SK-N-SH (cell line): Measurements from ENCODE around the gene NCKAP5L. TPM values are rescaled to one million over a fixed set of nuclear protein-coding genes. Genes with fewer than 3 reads are reported as not detected.
A peak's percentile ranks its signal among the peaks of the same experiment; 100 is the strongest.

Experiments used
- CTCF ChIA-PET: fragments of 300-600, 350-600 bp; formaldehyde crosslinking; extraction: SDS; loops from one replicate; lab custom pipeline; 2021; lab: Yijun Ruan, JAX
- POLR2A ChIA-PET: fragments of 350-600 bp; sonication (Branson Sonifier 250); formaldehyde crosslinking; extraction: SDS; loops from one replicate; lab custom pipeline; 2020; ENCODE audit warnings: antibody characterized with exemption, inconsistent platforms; lab: Yijun Ruan, JAX
- DNase-seq: peaks from one replicate; pipeline ENCODE4 v3.0.0; 2012
- H2AFZ ChIP-seq: fragments of 200-600 bp; sonication (generic); 2 replicates; pipeline ENCODE4 v1.8.1; 2016; ENCODE audit warnings: antibody characterized with exemption, mild to moderate bottlenecking, low read depth
- H3F3A ChIP-seq: fragments of 200-600 bp; sonication (generic); replicated peaks from 2 replicates; pipeline ENCODE3; 2016; ENCODE audit warnings: antibody characterized with exemption, mild to moderate bottlenecking; ENCODE audit not compliant: insufficient read depth
- H3K27ac ChIP-seq, 2 experiments: fragments of 200-500 bp in 1 of 2; fragments of 200-600 bp in 1 of 2; sonication (Bioruptor generic) in 1 of 2; sonication (generic), shearing (Covaris generic) in 1 of 2; 2 replicates each; pipeline versions ENCODE4 v1.5.1 to v1.6.1; 2014 to 2016; ENCODE audit warnings: low read depth in 2 of 2, inconsistent platforms in 1 of 2, low read length in 1 of 2, mild to moderate bottlenecking in 1 of 2, mixed read lengths in 1 of 2
- H3K27me3 ChIP-seq: fragments of 200-600 bp; sonication (generic), shearing (Covaris generic); 2 replicates; pipeline ENCODE4 v1.6.1; 2016; ENCODE audit warnings: mixed run types; ENCODE audit not compliant: insufficient read depth
- H3K36me3 ChIP-seq, 2 experiments: fragments of 200-500 bp in 1 of 2; fragments of 200-600 bp in 1 of 2; sonication (Bioruptor generic) in 1 of 2; sonication (generic) in 1 of 2; replicated peaks in 1 of 2; 2 replicates each; pipeline versions ENCODE3 to v1.5.1; 2014 to 2016; ENCODE audit warnings: low read length in 1 of 2, mild to moderate bottlenecking in 1 of 2; ENCODE audit not compliant: insufficient read depth in 2 of 2, control insufficient read depth in 1 of 2
- H3K4me1 ChIP-seq, 2 experiments: fragments of 200-500 bp in 1 of 2; fragments of 200-600 bp in 1 of 2; sonication (Bioruptor generic) in 1 of 2; sonication (generic), shearing (Covaris generic) in 1 of 2; 2 replicates each; pipeline versions ENCODE4 v1.5.1 to v1.6.1; 2014 to 2016; ENCODE audit warnings: low read depth in 1 of 2, low read length in 1 of 2, mixed run types in 1 of 2; ENCODE audit not compliant: insufficient read depth in 2 of 2, control insufficient read depth in 1 of 2
- H3K4me2 ChIP-seq: fragments of 200-600 bp; sonication (generic), shearing (Covaris generic); 2 replicates; pipeline ENCODE4 v1.6.1; 2017; ENCODE audit warnings: mixed run types
- H3K4me3 ChIP-seq, 2 experiments: fragments of 200-500 bp in 1 of 2; fragments of 200-600 bp in 1 of 2; sonication (Bioruptor generic) in 1 of 2; sonication (generic), shearing (Covaris generic) in 1 of 2; 2 replicates each; pipeline versions ENCODE4 v1.5.1 to v1.8.1; 2014 to 2016; ENCODE audit warnings: low read depth in 2 of 2, inconsistent platforms in 1 of 2, low read length in 1 of 2, mild to moderate bottlenecking in 1 of 2, mixed read lengths in 1 of 2, moderate library complexity in 1 of 2
- H3K79me2 ChIP-seq: fragments of 200-600 bp; sonication (generic); 2 replicates; pipeline ENCODE4 v1.8.1; 2017; ENCODE audit warnings: mild to moderate bottlenecking; ENCODE audit not compliant: insufficient read depth
- H3K9ac ChIP-seq: fragments of 200-600 bp; sonication (generic); 2 replicates; pipeline ENCODE4 v1.6.1; 2017; ENCODE audit warnings: mixed run types
- H3K9me2 ChIP-seq: fragments of 200-600 bp; sonication (generic); 2 replicates; pipeline ENCODE4 v1.6.1; 2017; ENCODE audit warnings: mixed run types
- H3K9me3 ChIP-seq: fragments of 200-600 bp; sonication (generic); 2 replicates; pipeline ENCODE4 v1.6.1; 2017; ENCODE audit warnings: mixed run types, mild to moderate bottlenecking, moderate library complexity
- H4K20me1 ChIP-seq: fragments of 200-600 bp; sonication (generic); 2 replicates; pipeline ENCODE4 v1.6.1; 2017; ENCODE audit warnings: mild to moderate bottlenecking, mixed run types; ENCODE audit not compliant: insufficient read depth
- CTCF ChIP-seq: fragments of 200-600 bp; sonication (generic); IDR thresholded peaks from 2 replicates; pipeline ENCODE4 v1.6.1; 2017; ENCODE audit warnings: antibody characterized with exemption, mild to moderate bottlenecking, moderate library complexity
- EP300 ChIP-seq, 2 experiments: IDR thresholded peaks; 2 replicates each; pipeline versions ENCODE4 v1.4.0 to v1.6.1; 2012; ENCODE audit warnings: borderline replicate concordance in 1 of 2, low read depth in 1 of 2, low read length in 1 of 2
- EZH2phosphoT487 ChIP-seq: fragments of 200-600 bp; sonication (generic); IDR thresholded peaks from 2 replicates; pipeline ENCODE4 v1.6.1; 2017; ENCODE audit warnings: low read depth, mixed run types, mild to moderate bottlenecking, antibody characterized with exemption, moderate library complexity, borderline replicate concordance
- FOSL2 ChIP-seq: IDR thresholded peaks from 2 replicates; pipeline ENCODE4 v1.4.0; 2012; ENCODE audit warnings: low read depth, mild to moderate bottlenecking, moderate library complexity, borderline replicate concordance
- FOXJ3 ChIP-seq: sonication (generic); formaldehyde crosslinking; IDR thresholded peaks from 2 replicates; pipeline ENCODE4 v1.5.1; 2020; ENCODE audit warnings: mild to moderate bottlenecking, missing genetic modification reagents
- GABPA ChIP-seq: IDR thresholded peaks from 2 replicates; pipeline ENCODE4 v1.4.0; 2012; ENCODE audit warnings: low read depth, mild to moderate bottlenecking
- GATA2 ChIP-seq: sonication (generic); formaldehyde crosslinking; IDR thresholded peaks from 2 replicates; pipeline ENCODE4 v1.5.0; 2020; ENCODE audit warnings: mild to moderate bottlenecking, missing genetic modification reagents
- IRF3 ChIP-seq: fragments of 150-350 bp; IDR thresholded peaks from 2 replicates; pipeline ENCODE4 v1.6.1; 2016; ENCODE audit warnings: mild to moderate bottlenecking, low read depth, low read length
- JUND ChIP-seq: IDR thresholded peaks from 2 replicates; pipeline ENCODE4 v1.4.0; 2012
- MAX ChIP-seq: IDR thresholded peaks from 2 replicates; pipeline ENCODE4 v1.4.0; 2012; ENCODE audit warnings: low read depth
- MEF2A ChIP-seq: IDR thresholded peaks from 2 replicates; pipeline ENCODE4 v1.4.0; 2012; ENCODE audit warnings: low read depth, borderline replicate concordance
- MXI1 ChIP-seq: IDR thresholded peaks from 2 replicates; pipeline ENCODE4 v1.6.1; 2012; ENCODE audit warnings: mild to moderate bottlenecking, low read depth, low read length, improper control_type of control experiment
- NFIC ChIP-seq: IDR thresholded peaks from 2 replicates; pipeline ENCODE4 v1.4.0; 2012; ENCODE audit warnings: borderline replicate concordance
- NRF1 ChIP-seq: IDR thresholded peaks from 2 replicates; pipeline ENCODE4 v1.6.1; 2012; ENCODE audit warnings: low read depth, mild to moderate bottlenecking, low read length
- POLR2AphosphoS5 ChIP-seq: IDR thresholded peaks from 2 replicates; pipeline ENCODE4 v1.6.1; 2012; ENCODE audit warnings: low read depth, low read length
- RAD21 ChIP-seq: IDR thresholded peaks from 2 replicates; pipeline ENCODE4 v1.6.1; 2012; ENCODE audit warnings: mild to moderate bottlenecking, low read length
- RCOR1 ChIP-seq: fragments of 150-350 bp; IDR thresholded peaks from 2 replicates; pipeline ENCODE4 v1.6.1; 2017; ENCODE audit warnings: antibody characterized with exemption, low read length
- RFX5 ChIP-seq: IDR thresholded peaks from 2 replicates; pipeline ENCODE4 v1.6.1; 2012; ENCODE audit warnings: mild to moderate bottlenecking, improper control_type of control experiment, low read length
- RXRA ChIP-seq: IDR thresholded peaks from 2 replicates; pipeline ENCODE4 v1.4.0; 2012; ENCODE audit warnings: low read depth, mild to moderate bottlenecking, borderline replicate concordance
- SIN3A ChIP-seq: IDR thresholded peaks from 2 replicates; pipeline ENCODE4 v1.6.1; 2012; ENCODE audit warnings: low read depth, mild to moderate bottlenecking, low read length, moderate library complexity, borderline replicate concordance
- SMC3 ChIP-seq: IDR thresholded peaks from 2 replicates; pipeline ENCODE4 v1.6.1; 2012; ENCODE audit warnings: low read depth, low read length, improper control_type of control experiment
- TAF1 ChIP-seq: IDR thresholded peaks from 2 replicates; pipeline ENCODE4 v1.6.1; 2012; ENCODE audit warnings: low read depth, mild to moderate bottlenecking, low read length, moderate library complexity, borderline replicate concordance
- TCF12 ChIP-seq: IDR thresholded peaks from 2 replicates; pipeline ENCODE4 v1.4.0; 2012
- USF1 ChIP-seq: IDR thresholded peaks from 2 replicates; pipeline ENCODE4 v1.4.0; 2012; ENCODE audit warnings: low read depth, borderline replicate concordance
- USF2 ChIP-seq: fragments of 150-350 bp; IDR thresholded peaks from 2 replicates; pipeline ENCODE4 v1.6.1; 2017; ENCODE audit warnings: antibody characterized with exemption, low read length, low read depth, borderline replicate concordance
- YY1 ChIP-seq: IDR thresholded peaks from 2 replicates; pipeline ENCODE4 v1.4.0; 2012; ENCODE audit warnings: low read depth, mild to moderate bottlenecking
- ZBTB33 ChIP-seq: IDR thresholded peaks from 2 replicates; pipeline ENCODE4 v1.4.0; 2012; ENCODE audit warnings: low read depth, borderline replicate concordance
- WGBS: methylation state at CpG from one replicate; pipeline ENCODE4 v1.1.6; 2017; ENCODE audit warnings: low lambda C conversion rate; 5-methylcytosine and 5-hydroxymethylcytosine counted together
- polyA plus RNA-seq, 3 experiments: library from polyadenylated mRNA; depleted of rRNA; stranded (reverse); fragments of >200 nt; gene quantifications; 2 replicates each; pipeline ENCODE4 v1.2.3, GENCODE V29; 2012

NCKAP5L gene
- polyA plus RNA-seq, 1 of the 3 experiments (the other 2 are of a cell fraction) = 8.9 TPM

GRCh38 chr12:49838973-49839633, 10.9 kb upstream of the NCKAP5L start:
- 66% methylated on average over 3 of the region's 3 CpGs for WGBS
- peaks cover 28% of the 10 kb centered on the region for H3F3A ChIP-seq
- peak; percentile 65 for DNase-seq
- no peak overlapping the region for H3K4me3 ChIP-seq
- H4K20me1 ChIP-seq = no peaks in the 10 kb centered on the region
- H3K27me3 ChIP-seq = no peaks in the 10 kb centered on the region
- no peaks in the 10 kb centered on the region for H3K9me3 ChIP-seq
- H3K79me2 ChIP-seq = peaks cover 15% of the 10 kb centered on the region; the same call in 1 of the 2 replicates
- peaks cover 0 to 9% of the 10 kb centered on the region in 2 experiments for H3K36me3 ChIP-seq
- no peak overlapping the region for H3K9ac ChIP-seq
- H3K9me2 ChIP-seq = no peaks in the 10 kb centered on the region
- ChIA-PET POLR2A (interaction anchor here (0.5 to 2.1 kb wide), 3 partner anchors 12 to 68 kb away, joined by 3 to 9 read pairs (median 3); partner anchors contain the start of gene NCKAP5L), CTCF (interaction anchor here (0.6 to 5.4 kb wide), 38 partner anchors 8 to 257 kb away, joined by 3 to 59 read pairs (median 5); partner anchors contain the start of genes NCKAP5L and TMBIM6)
- H2AFZ ChIP-seq = no peak overlapping the region
- no peak overlapping the region for H3K27ac ChIP-seq
- H3K4me2 ChIP-seq = no peak overlapping the region
- peaks cover 11 to 18% of the 10 kb centered on the region in 2 experiments; a peak in 3 of 4 replicates for H3K4me1 ChIP-seq
- TF ChIP-seq IRF3 (no peak), CTCF (peak; percentile 82), RFX5 (no peak), USF1 (no peak), GABPA (no peak), MEF2A (no peak), RXRA (no peak), TAF1 (no peak), POLR2AphosphoS5 (no peak), MAX (no peak), EP300 (IDR thresholded peaks at IDR 0.05; ENCODE audit: borderline replicate concordance in 1 of 2, low read depth in 1 of 2, low read length in 1 of 2) (no peak), TCF12 (no peak), ZBTB33 (no peak), RCOR1 (no peak), SMC3 (peak; percentile 71), YY1 (no peak), SIN3A (no peak), USF2 (no peak), FOXJ3 (CRISPR knock-in tag) (no peak), FOSL2 (no peak), NRF1 (no peak), GATA2 (no peak), MXI1 (no peak), EZH2phosphoT487 (no peak), RAD21 (peak; percentile 88), NFIC (no peak), JUND (no peak)
